ENCODE measurements around the gene CRK.
"Not testable (repeated sequence)": the region's sequence is repeated elsewhere in the genome, so short reads cannot be mapped to it uniquely, and the experiment has no call there.

CRK gene

GRCh38 chr17:1384905-1385435, 71.1 kb downstream of the CRK start:
- no peak for DNase-seq

GRCh38 chr17:1379930-1380313, 76.1 kb downstream of the CRK start:
- DNase-seq: peak; percentile 9 to 48

- DNase-seq: no peak
These were observed 76.7 kb downstream of the CRK start for GRCh38 chr17:1379208-1379929.

GRCh38 chr17:1378476-1378860, 77.6 kb downstream of the CRK start:
- not testable (repeated sequence) for DNase-seq

GRCh38 chr17:1377334-1377733, 78.7 kb downstream of the CRK start:
- no peak for DNase-seq

GRCh38 chr17:1376061-1376460, 80.0 kb downstream of the CRK start:
- DNase-seq: no peak

GRCh38 chr17:1375615-1376014, 80.4 kb downstream of the CRK start:
- peak in 1 of 2 donors; percentile 35 for DNase-seq

- peak in 1 of 2 donors; percentile 38 for DNase-seq
These were observed 81.4 kb downstream of the CRK start for GRCh38 chr17:1374431-1375177.

- DNase-seq: no peak
These were observed 82.3 kb downstream of the CRK start for GRCh38 chr17:1373707-1374237.

GRCh38 chr17:1372618-1373017, 83.4 kb downstream of the CRK start:
- DNase-seq: no peak

GRCh38 chr17:1371893-1372590, 84.0 kb downstream of the CRK start:
- no peak for DNase-seq

Data from CD4-positive, alpha-beta T cell treated with Interferon alpha-2 for 1 hour (primary cell).